ENCODE data around the gene SUGCT.

DNA sequence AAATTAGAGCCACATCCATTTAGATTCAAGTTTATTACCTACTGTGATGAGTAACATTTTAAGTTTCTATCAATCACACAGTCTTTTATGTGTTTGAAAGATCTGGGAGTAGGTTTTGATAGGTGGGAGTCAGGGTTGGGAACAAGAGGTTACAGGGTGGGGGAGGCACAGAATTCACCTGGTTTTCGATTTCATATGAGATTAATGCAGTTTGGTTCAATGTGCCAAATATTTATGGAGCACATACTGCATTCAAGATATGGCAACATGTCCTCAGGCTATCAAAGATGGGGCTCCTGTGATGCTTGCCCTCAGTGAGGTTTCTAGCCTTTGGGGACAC lies 564.1 kb downstream of the SUGCT start:
- TF ChIP-seq, protein P1, sequence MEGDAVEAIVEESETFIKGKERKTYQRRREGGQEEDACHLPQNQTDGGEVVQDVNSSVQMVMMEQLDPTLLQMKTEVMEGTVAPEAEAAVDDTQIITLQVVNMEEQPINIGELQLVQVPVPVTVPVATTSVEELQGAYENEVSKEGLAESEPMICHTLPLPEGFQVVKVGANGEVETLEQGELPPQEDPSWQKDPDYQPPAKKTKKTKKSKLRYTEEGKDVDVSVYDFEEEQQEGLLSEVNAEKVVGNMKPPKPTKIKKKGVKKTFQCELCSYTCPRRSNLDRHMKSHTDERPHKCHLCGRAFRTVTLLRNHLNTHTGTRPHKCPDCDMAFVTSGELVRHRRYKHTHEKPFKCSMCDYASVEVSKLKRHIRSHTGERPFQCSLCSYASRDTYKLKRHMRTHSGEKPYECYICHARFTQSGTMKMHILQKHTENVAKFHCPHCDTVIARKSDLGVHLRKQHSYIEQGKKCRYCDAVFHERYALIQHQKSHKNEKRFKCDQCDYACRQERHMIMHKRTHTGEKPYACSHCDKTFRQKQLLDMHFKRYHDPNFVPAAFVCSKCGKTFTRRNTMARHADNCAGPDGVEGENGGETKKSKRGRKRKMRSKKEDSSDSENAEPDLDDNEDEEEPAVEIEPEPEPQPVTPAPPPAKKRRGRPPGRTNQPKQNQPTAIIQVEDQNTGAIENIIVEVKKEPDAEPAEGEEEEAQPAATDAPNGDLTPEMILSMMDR (IDR thresholded peaks at IDR 0.05) = no peak
- no peak for TF ChIP-seq POLR2A (IDR thresholded peaks at IDR 0.05)
